ENCODE results near the gene SLMAP.

SLMAP gene, protein sequence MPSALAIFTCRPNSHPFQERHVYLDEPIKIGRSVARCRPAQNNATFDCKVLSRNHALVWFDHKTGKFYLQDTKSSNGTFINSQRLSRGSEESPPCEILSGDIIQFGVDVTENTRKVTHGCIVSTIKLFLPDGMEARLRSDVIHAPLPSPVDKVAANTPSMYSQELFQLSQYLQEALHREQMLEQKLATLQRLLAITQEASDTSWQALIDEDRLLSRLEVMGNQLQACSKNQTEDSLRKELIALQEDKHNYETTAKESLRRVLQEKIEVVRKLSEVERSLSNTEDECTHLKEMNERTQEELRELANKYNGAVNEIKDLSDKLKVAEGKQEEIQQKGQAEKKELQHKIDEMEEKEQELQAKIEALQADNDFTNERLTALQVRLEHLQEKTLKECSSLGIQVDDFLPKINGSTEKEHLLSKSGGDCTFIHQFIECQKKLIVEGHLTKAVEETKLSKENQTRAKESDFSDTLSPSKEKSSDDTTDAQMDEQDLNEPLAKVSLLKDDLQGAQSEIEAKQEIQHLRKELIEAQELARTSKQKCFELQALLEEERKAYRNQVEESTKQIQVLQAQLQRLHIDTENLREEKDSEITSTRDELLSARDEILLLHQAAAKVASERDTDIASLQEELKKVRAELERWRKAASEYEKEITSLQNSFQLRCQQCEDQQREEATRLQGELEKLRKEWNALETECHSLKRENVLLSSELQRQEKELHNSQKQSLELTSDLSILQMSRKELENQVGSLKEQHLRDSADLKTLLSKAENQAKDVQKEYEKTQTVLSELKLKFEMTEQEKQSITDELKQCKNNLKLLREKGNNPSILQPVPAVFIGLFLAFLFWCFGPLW

DNA sequence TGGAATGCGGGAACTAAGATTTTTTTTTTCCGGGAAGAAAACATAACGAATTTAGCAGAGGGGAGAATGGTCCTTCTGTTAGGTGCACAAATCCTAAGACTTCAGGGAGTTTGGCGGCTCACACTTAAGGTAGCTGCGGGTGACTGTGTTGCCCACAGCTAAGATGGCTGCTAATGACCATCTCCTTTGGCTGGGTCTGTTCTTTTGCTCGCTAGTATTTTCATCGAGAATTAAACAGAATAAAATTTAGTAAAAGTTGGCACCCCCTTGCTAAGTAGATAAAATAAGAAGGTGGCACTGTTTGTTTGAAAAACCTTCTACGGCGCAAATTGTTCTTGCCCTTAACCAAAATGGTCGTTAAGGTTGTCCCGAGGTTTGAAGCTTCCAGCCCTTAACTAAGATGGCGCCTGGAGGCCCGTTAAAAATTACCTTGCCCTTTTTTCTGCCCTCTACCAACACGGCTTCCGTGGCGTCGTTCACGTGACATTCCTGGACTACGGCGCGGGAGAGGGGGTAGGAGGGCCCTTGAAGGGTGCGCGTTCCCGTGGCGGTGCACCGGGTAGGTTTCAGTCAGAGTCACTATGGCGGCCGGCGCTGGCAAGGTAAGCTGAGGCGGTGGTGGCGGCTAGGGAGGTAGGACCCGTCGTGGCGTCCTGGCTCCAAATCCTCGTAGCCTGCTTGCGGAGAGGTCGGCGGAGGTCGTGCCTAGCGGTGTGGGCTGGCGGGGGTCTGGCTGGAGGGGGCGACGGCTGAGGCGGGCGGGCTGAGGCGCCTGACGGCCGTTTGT lies at the start of gene SLMAP:
Gene SLMAP, plus strand, starts transcription at position 569 of the 787 bp plus-strand sequence. CDS start 1,343 bp downstream, outside the sequence.
- DNase-seq = peak; percentile 31

DNA sequence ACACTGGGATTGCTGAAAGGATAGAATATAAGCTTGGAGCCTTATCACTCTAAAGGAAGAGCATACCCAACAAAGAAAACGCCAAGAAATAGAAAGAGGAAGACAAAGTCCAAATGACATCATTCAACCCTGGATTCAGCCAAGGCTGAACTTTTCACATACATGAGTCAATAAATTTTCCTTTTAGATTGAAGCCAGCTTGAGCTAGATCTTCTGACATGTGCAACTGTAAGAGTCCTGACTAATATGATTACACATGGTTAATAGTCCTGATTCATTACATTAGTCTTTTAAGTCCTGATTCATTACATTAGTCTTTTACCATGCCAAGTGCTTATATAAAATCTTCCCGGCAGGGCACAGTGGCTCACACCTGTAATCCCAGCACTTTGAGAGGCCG lies 49.6 kb upstream of the SLMAP start:
- DNase-seq = no peak

DNA sequence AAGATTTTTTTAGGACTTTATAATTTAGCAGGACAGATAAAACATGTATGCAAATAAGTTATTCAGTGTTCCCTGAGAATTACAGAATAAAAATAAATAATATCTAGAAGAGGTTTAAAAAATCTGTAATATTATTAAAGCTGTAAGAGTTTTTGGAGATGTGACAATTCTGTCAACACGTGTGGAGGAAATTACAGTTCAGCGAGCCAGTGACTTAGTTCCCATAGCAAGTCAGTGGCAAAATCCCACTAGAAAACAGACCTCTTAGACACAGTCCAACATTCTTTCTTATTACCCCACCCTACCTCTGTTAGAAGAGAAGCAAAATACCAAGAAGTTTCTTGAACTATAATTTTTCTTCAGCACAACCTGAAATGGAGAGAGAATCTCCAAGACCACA lies 47.1 kb upstream of the SLMAP start:
- no peak for DNase-seq

DNA sequence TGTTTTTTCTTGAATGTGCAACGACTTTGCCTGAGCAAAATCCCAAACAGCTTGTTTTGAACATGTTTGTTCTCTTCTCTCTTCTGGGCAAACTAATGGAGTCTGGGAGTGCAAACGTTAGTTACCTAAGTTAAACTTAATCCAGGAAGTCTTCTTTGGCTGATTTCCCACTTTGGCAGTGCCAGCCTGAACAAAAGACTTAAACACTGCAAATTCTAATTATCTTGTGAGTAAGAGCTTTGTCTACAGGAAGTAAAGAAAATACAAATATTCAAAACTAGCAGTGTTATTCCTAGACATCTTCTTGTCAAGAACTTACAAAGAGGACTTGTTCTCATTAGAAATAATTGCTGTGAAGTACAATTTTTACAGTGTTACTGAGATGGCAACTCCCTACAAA lies 46.5 kb upstream of the SLMAP start:
- DNase-seq = no peak

DNA sequence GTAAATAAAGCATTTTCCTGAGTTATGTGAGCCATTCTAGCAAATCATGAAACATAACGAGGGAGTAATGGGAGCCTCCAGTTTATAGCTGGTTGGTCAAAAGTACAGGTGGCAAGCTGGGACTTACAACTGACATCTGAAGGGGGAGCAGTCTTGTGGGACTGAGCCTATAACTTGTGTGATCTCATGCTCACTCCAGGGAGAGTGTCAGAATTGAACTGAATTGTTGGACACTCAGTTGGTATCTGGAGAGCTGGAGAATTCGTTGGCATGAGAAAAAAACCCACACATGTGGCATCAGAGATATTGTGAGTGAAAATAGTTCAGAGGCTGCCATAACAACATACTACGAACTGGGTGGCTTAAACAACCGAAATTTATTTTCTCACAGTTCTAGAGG lies 40.4 kb upstream of the SLMAP start:
- DNase-seq = no peak

DNA sequence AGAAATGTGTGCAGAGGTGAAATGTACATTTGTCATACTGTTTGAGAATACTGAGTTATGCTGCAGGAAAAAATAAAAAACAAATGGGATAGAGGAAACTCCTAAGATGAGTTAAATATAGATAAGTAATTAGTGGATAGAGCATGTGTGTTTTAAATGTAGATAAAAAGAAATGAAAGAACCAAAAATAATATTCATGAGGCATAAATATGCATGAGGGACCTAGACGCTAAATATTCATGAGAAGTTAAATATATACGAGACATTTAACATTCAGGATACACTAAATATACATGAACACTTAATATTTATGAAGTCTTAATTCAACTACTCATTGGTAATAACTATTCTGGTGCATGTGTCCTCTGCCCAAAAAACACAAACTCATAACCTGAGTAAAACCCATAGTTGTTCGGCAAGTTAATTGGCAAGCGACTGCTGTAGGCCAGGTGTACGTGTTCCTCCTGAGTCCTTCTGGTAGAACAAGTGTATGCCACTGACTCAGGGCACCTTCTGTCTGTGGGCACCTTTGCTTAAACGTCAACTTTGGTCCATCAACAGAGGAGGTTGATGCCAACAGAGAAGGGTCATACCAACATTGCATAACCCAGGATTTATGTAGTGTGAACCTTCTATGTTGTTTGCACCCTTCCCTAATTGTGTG lies 38.8 kb upstream of the SLMAP start:
- DNase-seq = no peak

DNA sequence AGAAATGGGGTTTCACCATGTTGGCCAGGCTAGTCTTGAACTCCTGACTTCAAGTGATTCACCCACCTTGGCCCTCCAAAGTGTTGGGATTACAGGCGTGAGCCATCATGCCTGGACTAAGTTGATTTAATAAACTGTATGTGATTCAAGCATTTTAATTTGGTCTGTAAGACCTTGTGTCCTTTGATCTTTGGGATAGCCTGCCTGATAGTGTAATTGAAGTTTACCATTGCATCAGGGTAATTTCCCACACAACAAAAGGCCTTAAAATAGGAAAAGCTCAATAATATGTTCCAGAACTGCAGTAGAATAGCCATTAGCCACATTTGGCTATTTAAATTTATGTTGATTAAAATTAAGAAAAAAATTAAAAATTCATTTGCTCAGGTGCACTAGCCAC lies 38.0 kb upstream of the SLMAP start:
- no peak for DNase-seq

DNA sequence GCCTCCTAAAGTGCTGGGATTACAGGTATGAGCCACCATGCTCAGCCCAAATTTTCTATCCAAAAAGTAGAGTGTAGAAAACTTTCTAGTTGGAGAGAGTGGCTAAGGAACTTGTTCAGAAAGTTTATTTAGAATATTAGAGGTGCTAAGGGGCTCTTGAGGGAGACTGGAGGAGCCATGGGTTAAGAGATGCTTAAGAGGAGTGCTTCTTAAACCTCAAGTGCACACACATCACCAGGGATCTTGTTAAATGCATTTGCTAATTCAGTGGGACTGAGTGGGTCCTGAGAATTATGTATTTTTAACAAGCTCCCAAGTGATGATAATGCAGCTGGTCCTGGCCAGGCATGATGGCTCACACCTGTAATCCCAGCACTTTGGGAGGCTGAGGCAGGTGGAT lies 29.7 kb upstream of the SLMAP start:
- no peak for DNase-seq

DNA sequence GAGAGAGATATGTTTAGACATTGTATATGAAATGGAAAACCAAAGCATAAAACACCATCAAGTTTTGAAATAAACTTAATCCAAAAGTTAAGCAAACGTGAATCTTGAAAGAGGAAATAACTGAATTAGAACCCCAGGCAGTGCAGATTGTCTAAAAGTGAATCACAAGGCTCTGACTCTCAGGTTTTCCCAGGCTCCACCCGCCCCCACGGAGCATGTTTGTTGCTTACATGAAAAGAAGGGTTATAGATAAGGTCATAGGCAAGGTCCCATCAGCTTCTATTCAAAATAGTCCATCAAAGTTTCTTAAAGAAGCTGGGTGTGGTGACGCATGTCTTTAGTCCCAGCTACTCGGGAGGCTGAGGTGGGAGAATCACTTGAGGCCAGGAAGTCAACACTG lies 29.0 kb upstream of the SLMAP start:
- no peak for DNase-seq

DNA sequence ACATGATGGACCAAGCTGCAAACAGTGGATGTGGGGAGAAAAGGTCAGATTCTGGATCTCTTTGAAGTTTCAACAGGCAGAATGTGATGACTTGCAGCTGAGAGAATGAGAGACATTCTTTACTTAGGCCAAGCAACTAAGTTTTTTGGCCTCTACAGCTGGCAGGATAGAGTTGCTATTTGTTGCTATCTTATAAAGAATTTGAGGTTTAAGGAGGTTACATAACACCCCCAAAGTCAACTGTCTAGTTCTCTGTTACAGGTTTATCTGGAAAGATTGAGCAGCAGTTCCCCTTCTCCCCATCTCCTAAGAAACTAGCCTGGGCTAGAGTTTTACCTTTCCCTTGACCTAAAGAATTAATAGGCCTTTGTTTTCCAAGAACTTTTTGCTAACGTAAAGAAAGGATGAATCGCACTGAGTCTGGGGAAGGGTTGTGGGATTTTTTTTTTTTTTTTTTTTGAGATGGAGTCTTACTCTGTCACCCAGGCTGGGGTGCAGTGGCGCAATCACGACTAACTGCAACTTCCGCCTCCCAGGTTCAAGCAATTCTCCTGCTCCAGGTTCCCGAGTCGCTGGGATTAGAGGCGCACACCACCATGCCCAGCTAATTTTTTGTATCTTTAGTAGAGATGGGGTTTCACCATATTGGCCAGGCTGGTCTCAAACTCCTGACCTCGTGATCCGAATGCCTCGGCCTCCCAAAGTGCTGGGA lies 26.6 kb upstream of the SLMAP start:
- no peak for DNase-seq

DNA sequence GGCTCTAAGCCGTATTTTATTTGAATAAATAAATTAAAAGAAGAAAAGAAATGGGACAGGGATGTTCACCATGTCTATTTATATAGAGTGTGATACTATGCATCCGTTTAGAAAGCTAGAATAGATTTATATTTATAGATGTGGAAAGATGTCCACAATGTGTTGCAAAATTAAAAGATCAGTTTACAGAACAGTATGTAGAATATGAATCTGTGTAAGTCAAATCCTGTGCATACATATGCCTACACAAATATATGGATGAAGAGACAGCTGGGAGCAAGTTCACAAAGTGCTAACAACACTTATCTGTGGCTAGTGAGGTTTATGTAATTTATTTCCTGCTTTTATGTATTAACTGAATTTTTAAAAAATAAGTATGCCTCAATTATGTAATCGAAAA lies 25.4 kb upstream of the SLMAP start:
- DNase-seq = no peak

DNA sequence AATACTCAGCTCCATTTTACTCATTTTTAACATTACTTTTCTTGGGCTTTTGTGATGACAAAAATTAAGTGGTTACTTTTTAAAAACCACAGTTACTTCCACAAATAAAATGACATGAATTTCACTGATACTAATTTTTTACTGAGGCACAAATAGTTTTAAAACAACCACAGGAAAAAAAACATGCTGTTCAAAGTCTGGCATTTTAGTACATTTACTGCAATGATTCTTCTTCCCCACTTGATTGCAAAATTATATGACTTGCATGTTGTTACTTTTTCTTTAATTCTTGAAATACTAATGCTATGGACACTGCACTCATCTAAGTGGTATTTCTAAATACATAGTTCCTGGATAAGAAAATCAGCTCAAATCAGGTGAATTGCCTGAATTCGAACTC lies 24.8 kb upstream of the SLMAP start:
- DNase-seq = no peak

DNA sequence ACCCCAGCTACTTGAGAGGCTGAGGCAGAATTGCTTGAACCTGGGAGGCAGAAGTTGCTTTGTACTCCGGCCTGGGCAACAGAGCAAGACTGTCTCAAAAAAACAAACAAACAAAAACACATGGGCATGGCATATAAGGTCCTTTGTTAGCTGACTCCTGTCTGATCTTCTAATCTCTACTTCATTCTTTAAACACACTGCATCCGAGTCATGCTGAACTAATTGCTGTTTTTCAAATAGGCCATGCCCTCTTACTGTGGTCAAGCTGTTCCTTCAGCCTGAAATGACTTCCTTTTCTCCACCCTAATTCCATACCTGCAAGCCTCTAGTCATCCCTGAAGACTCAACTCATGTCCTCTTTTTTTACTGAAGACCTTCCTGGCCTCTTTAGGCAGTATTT lies 22.3 kb upstream of the SLMAP start:
- DNase-seq = no peak

DNA sequence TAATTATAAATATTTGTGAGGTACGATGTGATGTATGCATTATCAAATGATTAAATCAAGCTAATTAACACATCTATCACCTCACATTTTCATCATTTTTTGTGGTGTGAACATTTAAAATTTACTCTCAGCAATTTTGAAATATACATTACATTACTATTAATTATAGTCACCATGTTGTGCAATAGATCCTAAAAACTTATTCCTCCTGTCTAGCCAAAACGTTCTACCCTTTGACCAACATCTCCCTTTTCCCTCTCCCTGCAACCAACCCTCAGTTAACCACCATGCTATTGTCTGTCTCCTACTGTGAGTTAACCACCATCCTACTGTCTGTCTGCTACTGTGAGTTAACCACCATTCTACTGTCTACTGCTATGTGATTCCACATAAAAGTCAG lies 20.7 kb upstream of the SLMAP start:
- DNase-seq = no peak

DNA sequence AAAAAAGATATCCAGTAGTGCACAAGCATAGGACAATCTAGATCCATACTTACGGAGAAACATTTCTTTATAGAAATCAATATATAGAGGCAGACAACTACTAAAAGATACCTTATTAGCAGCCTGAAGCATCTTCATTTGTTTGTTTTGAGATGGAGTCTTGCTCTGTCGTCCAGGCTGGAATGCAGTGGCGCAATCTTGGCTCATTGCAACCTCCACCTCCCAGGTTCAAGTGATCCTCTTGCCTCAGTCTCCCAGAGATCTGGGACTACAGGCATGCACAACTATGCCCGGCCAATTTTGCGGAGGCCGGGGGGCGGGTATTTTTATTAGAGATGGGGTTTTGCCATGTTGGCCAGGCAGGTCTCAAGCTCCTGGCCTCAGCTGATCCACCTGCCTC lies 18.3 kb upstream of the SLMAP start:
- DNase-seq = no peak

DNA sequence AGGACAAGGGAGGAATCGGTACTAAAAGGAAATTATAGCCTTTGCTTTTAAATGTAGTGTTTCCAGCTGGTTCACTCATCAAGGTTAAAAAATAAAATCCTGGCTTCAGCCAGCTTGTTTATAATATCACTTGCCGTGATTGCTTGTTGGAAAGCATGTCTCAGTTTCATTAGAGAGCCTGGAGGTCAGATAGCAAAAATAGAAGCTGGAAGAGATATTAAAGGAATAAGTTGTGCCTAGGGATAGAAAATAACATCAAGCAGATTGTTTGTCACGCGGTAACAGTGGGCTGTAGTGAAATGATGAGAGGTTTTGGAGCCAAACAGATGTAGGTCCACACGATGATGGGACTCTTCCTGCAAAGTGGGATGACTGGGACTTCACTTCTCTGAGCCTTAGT lies 17.7 kb upstream of the SLMAP start:
- DNase-seq = no peak

DNA sequence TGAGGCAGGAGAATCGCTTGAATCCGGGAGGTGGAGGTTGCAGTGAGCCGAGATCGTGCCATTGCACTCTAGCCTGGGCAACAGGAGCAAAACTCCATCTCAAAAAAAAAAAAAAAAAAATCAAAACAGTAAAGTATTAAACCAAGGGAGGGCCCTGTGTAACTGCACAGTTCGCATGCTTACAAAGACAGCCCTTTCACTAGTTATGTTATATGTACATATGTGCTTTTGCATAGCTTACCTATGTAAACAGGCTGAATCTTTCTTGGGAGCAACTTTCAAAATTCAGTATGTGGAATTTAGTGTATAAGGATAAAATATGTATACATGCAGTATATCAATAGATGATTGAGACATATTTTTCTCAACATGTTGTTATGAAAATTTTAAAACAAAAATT lies 16.1 kb upstream of the SLMAP start:
- no peak for DNase-seq

DNA sequence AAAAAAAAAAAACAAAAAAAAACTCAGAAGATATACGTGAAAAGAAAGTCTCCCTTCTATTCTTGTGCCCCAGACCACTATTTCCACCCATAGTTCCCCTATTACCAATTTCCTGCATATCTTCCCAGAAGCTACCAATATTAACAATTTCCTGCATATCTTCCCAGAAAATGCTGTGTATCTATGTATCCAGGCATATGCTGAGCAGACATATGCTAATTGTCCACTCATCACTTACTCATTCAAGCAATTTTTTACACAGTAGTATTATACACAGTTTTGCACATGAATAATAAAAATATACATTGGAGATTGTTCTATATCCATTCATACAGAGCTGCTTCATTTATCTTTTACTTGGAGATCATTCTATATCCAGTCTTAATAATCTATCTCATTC lies 12.6 kb upstream of the SLMAP start:
- DNase-seq = no peak

DNA sequence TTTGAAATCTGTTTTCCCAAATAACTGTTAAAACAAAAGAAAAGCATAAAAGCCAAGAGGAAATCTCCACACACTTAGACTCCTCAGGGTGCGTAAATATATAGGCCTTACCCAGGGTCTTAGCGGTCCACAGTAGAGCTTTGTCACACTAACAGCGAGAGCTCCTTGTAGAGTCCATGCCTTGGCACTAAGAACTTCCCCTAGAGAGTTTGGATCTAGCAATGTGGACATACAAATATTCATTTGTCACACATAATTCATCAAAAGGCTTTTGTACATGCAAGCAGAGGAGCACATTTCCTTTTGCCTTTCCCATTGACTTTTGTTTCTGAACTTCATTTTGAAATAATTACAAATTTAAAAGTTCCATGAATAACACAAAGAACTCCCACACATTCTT lies 11.0 kb upstream of the SLMAP start:
- DNase-seq = no peak

DNA sequence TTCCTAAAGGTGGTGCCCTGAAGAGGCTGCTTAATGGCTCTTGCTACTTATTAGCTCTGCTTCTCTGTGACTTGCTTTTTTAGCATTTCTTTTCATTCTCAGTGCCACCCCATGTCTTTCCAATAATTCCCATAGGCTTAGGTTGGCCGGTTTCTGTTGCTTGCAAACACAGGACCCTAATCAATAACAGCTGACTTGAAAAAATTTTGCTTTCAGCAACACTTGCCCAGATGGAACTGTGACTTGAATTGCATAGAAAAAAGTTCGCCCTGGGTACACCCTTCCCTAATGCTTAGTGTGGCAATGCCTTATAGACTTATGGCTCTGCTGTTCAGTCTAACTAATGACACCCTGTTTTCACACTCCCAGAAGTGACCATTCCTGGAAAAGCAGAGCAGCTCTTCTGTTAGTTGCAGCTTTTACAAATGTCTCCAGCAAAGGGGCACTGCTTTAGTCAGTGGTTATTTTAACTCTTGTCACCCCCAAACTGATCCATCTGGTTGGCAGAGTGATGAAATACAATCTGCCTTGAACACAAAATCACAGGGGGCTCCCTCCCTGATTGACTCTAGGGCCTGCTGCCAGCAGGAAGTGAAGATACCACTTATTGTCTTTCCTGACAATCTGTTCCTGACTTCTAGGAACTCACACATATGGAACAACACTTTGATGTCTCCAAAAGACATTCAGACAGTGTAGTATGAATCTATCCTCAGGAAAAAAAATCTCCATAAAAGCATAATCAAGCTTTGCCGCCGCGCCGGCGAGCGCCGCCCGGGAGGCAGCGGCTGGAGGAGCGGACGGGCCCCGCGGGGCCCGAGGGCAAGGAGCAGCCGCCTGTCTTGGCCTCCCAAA lies 9.7 kb upstream of the SLMAP start:
- no peak for DNase-seq

DNA sequence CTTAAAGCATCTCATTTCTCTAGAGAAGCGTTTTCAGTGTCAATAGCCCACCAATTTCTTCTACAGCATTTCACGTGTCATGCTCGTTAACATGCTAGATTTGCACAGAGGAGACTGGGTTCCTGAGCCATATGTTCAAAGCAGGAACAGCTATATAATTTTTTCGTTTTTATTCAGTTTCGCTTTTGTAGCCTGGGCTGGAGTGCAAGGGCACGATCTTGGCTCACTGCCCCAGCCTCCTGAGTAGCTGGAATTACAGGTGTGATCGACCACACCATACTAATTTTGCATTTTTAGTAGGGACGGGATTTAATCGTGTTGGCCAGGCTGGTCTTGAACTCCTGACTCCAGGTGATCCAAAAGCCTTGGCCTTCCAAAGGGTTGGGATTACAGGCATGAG lies 6.6 kb upstream of the SLMAP start:
- DNase-seq = no peak
